Measurements from ENCODE around the gene TRUB2. TPM values are rescaled to one million over a fixed set of nuclear protein-coding genes. Genes with fewer than 3 reads are reported as not detected.

TRUB2 gene
- total RNA-seq, 1 experiment from 2014 or later, result 14.4 TPM

- DNase-seq (ENCODE audit: low read depth), result no peak
These were observed 23.4 kb downstream of the TRUB2 start for GRCh38 chr9:128298535-128299482.

- DNase-seq (ENCODE audit: low read depth), result no peak
These were observed 24.9 kb downstream of the TRUB2 start for GRCh38 chr9:128297221-128297773.

DNA sequence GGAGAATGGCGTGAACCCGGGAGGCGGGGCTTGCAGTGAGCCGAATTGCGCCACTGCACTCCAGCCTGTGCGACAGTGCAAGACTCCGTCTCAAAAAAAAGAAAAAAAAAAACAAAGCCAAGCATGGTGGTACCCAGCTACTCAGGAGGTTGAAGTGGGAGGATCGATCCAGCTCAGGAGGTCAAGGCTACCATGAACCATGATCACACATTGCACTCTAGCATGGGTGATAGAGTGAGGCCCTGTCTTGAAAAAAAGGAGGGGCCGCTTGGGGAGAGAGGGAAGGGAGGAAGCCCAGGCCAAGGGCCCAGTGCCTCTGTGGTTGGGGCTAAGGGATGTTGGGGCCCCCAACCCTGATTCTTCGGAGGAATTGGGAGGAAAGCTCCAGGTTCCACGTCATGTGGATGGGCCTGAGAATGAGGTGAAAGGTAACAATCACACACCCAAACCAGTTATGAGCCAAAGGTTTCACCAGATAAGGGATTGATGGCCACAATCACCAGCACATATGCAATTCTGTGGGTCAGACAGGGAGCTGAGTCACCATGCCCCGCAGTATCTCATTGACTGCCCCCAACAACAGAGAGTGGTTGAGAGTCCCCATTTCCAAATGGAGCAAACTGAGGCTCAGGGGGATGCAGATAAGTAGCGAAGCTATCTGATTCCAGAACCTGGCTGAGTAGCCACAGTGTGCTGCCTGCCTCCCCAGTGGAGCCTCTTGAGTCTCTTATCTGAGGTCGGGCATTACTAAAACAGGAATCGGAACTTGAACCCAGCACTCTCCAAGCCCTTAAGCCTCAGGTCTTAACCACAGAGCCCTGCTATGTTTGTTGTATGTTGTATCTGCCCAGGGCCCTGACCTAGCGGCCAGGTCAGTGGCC lies 25.7 kb downstream of the TRUB2 start:
- DNase-seq (ENCODE audit: low read depth), result peak; percentile 29

DNA sequence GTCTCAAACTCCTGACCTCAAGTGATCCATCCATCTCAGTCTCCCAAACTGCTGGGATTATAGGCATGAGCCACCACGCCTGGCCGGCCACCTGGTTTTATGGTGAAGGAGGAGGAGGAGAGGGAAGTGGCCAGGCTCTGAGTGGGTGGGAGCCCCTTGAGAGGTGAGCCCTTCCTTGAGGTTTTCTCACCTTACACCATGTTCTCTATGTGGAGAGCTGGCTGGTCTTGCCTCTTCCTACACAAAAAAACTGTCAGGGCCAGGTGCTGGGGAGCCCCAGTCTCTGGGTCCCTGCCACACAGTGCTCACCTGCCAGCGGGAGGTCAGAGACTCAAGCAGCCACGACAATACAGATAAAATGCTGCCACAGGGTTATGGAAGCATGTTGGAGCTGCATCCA lies 28.1 kb downstream of the TRUB2 start:
- no peak for DNase-seq (ENCODE audit: low read depth)

GRCh38 chr9:128293091-128293490 lies 29.2 kb downstream of the TRUB2 start:
- DNase-seq (ENCODE audit: low read depth), result no peak

GRCh38 chr9:128292009-128292408 lies 30.2 kb downstream of the TRUB2 start:
- no peak for DNase-seq (ENCODE audit: low read depth)

DNA sequence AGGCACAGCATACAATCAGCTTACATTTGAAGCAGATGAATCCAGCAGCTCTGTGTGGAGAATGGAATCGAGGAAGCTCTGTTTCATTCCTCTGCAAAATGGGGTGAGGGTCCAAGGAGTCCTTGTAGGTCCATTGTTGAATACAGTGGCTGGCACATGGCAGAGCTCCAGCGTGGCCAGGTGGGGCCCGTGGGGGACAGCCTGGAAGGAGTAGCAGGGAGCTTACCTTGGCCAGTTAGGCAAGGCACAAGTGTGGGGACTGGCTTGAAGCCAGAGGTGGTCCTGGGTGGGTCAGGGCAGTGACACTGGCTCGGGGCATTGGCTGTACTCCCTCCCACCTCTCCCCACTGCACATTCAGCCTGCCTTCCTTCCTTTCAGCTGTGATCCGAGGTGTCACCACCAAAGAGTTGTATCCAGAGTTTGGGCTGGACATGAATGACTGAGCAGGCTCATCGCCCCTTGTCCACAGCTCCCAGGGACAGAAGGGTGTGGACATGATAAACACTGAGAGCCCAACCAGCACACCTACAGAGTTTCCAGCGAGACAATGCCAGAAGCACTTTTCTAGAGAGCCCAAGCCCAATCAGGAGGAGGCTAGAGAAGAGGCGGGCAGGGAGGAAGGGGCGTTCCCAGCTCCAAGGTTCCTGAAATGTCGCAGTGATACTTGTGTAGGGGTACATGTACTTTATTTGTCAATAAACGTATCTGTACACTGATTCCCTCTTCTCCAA lies 33.8 kb downstream of the TRUB2 start:
- DNase-seq (ENCODE audit: low read depth), result no peak

- DNase-seq (ENCODE audit: low read depth), result no peak
These were observed 35.8 kb downstream of the TRUB2 start for GRCh38 chr9:128286440-128286839.

DNA sequence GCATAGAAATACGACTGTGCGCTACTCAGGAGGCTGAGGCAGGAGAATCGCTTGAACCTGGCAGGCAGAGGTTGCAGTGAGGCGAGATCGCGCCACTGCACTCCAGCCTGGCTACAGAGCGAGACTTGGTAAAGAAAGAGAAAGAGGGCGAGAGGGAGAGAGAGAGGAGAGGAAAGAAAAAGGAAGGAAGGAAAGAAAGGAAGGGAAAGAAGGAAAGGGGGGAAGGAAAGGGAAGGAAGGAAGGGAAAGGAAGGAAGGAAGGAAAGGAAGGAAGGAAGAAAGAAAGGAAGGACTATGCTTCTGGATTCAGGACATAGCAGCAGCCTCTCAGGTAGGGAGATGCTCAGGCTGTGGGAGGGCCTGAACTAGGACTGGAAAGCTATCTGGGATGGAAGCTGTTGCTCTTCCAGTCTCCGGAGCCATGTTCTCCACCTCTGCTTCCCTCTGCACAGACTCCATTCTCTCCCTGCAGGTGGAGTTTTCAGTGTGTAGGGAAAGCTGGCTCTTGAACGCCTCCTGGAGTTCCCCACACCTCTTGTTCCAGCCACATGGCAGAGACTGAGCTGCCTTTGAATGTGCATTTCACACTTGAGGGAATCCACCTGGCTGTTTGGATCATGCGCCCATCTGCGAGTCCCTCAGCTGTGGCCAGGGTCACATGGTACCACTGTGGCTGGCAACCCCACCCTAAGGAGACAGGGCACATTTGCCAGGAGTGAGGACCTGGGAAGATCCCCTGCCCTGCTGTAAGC lies 37.0 kb downstream of the TRUB2 start:
- DNase-seq (ENCODE audit: low read depth), result no peak

DNA sequence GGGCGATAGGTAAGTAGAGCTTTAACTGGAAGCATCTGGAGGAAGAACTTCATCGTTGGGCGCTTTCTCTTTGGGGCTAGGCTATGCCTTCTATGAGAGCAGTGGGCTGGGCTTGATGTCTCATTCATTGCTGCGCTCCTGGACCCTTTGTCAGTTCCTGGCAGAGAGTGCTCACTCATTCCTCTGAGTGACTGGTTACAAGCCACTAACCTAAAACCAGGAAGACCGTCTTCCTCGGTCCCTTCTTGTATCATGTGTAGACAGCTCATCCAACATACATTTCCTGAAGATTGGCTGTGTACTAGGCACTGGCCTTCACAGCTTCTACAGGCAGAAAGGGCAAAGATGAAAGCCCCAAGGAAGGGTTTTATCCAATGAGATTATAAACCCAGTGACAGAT lies 39.7 kb downstream of the TRUB2 start:
- DNase-seq (ENCODE audit: low read depth), result no peak

DNA sequence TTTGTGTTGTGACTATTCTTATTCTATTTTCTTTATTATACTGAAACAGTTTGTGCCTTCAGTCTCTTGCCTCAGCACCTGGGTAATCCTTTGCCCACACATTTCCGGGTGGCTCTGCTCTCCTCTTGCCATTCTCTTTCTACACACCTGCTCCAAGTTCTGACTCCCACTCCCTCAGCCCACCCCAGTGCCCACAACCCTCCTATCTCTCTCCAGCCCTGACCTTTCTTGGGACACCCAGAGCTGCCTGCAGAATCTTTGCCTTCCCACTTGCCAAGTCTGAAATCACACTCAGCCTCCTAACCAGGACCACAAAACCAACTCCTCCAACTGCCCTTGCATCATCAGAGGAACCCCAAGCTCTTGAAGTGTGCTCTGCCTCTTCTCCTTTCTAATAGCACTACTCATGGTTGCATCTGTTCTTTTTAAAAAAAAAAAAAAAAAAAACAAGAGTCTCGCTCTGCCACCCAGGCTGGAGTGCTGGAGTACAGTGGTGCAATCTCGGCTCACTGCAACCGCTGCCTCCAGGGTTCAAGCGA lies 42.1 kb downstream of the TRUB2 start:
- DNase-seq (ENCODE audit: low read depth), result no peak

DNA sequence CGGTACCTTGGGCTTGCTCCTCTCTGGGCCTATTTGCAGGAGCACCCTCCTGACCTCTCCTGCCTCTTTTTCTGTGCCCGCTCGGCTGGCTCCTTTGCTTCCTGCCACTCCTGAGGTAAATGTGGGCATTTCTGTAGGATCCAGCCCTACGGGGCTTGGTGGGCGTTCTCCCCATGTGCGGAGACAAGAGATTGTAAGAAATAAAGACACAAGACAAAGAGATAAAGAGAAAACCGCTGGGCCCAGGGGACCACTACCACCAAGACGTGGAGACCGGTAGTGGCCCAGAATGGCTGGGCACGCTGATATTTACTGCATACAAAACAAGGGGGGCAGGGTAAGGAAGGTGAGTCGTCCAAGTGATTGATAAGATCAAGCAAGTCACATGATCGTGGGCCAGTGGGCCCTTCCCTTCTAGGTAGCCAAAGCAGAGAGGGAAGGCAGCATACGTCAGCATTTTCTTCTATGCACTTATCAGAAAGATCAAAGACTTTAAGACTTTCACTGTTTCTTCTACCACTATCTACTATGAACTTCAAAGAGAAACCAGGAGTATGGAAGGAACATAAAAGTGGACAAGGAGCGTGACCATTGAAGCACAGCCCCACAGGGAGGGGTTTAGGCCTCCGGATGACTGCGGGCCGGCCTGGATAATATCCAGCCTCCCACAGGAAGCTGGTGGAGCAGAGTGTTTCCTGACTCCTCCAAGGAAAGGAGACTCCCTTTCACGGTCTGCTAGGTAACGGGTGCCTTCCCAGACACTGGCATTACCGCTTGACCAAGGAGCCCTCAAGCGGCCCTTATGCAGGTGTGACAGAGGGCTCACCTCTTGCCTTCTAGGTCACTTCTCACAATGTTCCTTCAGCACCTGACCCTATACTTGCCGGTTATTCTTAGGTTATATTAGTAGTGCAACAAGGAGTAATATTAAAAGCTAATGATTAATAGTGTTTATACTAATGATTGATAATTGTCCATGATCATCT lies 42.9 kb downstream of the TRUB2 start:
- peak; percentile 61 for DNase-seq (ENCODE audit: low read depth)

DNA sequence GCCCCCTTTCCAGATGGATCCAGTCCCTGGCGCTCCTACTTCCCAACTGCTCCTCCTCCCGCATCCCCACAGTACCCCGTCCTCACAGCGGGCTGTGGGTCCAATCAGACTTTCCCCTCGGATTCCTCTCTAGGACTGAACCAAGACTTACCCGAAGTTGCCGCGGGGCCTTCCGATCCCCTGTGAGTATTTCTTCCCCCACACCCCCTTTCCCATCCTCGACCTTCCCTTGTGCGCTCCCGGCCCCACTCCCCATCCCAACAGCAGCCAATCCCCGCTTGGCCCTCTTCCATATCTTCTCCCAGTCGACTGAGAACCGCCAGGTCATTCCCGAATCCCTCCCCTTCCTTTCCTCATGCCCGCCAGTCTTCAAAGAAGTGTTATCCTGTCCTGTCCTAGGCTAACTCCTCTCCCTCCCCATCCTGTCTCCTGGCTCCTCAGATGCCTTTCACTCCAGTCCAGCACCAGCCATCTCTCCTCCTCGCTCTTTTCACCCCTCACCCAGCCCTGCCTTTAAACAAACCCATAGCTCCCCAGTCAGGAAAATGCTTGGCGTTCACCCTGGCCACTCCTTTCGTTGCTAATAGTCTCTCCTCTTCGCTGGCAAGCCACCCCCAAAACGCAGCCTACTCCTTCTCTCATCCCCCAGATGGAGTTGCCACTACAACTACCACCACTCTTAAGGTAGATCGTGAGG lies 45.5 kb downstream of the TRUB2 start:
- DNase-seq (ENCODE audit: low read depth), result peak; percentile 31

DNA sequence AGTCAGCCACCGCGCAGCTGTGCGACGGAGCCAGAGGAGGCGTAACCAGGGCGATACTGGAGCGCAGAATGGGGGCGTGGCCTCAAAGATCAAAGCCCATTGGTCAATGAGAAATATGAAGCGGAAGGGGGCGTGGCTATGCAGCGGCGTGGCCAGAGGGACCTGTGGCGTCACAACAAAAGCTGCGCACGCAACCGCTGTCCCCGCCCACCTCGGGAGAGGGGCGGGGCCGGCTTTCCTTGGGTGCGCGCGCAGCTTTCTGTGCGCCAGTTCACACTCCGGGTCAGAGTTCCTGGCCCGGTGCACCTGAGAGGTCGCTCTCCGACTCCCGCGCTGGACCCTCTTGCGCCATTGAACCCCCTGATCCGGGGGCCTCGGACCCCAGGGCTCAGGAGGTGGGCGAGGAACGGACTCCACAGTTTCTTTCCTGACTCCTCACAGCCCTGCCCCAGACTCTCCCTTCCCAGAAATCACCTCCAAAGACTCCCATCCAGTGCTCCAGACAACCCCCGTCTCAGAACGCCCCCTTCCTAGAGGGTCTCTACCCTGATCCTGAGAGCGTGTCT lies 46.2 kb downstream of the TRUB2 start, which contains the start of gene SWI5:
Gene SWI5, plus strand, starts transcription at position 269 of the 566 bp plus-strand sequence.
- peak; percentile 96 for DNase-seq (ENCODE audit: low read depth)

GRCh38 chr9:128275198-128276007 lies 46.8 kb downstream of the TRUB2 start, which contains the start of gene GOLGA2:
TSS of gene GOLGA2 (minus strand) at chr9:128276007. CDS start at chr9:128275976, 31 bp downstream.
- DNase-seq (ENCODE audit: low read depth), result peak; percentile 49

DNA sequence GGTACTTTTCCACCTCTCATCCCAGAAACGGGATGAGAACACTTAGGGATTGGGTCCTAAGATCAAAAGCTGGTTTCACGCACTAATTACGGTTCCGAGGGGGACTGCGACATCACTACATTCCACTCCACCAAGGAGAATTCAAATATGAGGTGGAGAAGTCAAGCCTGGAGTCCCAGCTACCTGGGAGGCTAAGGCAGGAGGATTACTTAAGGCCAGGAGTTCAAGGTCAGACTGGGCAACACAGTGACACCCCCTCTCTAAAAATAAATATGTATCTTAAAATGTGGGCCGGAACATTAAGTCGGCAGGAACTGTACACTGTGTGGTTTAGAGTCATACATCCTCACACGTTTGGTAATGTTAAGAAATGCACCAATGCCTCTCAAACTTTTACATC lies 48.0 kb downstream of the TRUB2 start:
- no peak for DNase-seq (ENCODE audit: low read depth)

GRCh38 chr9:128271512-128271911 lies 50.7 kb downstream of the TRUB2 start:
- no peak for DNase-seq (ENCODE audit: low read depth)

Measured in RPMI7951 (cell line).